Measurements from ENCODE around the gene NOSTRIN.

NOSTRIN gene

GRCh38 chr2:168889635-168890005, 87.2 kb downstream of the NOSTRIN start:
- no peak for DNase-seq

- DNase-seq = peak; percentile 91
Measured at GRCh38 chr2:168890006-168890782, 87.8 kb downstream of the NOSTRIN start, which contains the start of gene SPC25. Gene SPC25, minus strand, starts transcription at chr2:168890430. Its CDS starts 911 bp downstream, at chr2:168889519.

- no peak for DNase-seq
Measured at GRCh38 chr2:168892327-168892726, 89.9 kb downstream of the NOSTRIN start.

- no peak for DNase-seq
Measured at GRCh38 chr2:168894101-168894500, 91.7 kb downstream of the NOSTRIN start.

- DNase-seq = no peak
Measured at GRCh38 chr2:168894720-168895119, 92.3 kb downstream of the NOSTRIN start.

- DNase-seq = no peak
Measured at GRCh38 chr2:168895771-168896170, 93.3 kb downstream of the NOSTRIN start.

GRCh38 chr2:168896783-168897182, 94.3 kb downstream of the NOSTRIN start:
- no peak for DNase-seq

GRCh38 chr2:168897449-168897848, 95.0 kb downstream of the NOSTRIN start:
- DNase-seq = no peak

- no peak for DNase-seq
Measured at GRCh38 chr2:168901003-168901402, 98.6 kb downstream of the NOSTRIN start, which contains the start of gene G6PC2. Gene G6PC2, plus strand, starts transcription at chr2:168901291. Its CDS starts 41 bp downstream, at chr2:168901332.

GRCh38 chr2:168903888-168904287, 101.5 kb downstream of the NOSTRIN start:
- DNase-seq = no peak

- no peak for DNase-seq
Measured at GRCh38 chr2:168904358-168904757, 101.9 kb downstream of the NOSTRIN start.

GRCh38 chr2:168907940-168908662, 105.7 kb downstream of the NOSTRIN start:
- no peak for DNase-seq

- no peak for DNase-seq
Measured at GRCh38 chr2:168910330-168910729, 107.9 kb downstream of the NOSTRIN start.

- DNase-seq = no peak
Measured at GRCh38 chr2:168912466-168912865, 110.0 kb downstream of the NOSTRIN start.

- DNase-seq = no peak
Measured at GRCh38 chr2:168912901-168913369, 110.5 kb downstream of the NOSTRIN start.

- no peak for DNase-seq
Measured at GRCh38 chr2:168913495-168913894, 111.1 kb downstream of the NOSTRIN start.
